HepG2 (cell line): ENCODE measurements around the gene DMXL1. TPM values are rescaled to one million over a fixed set of nuclear protein-coding genes. Genes with fewer than 3 reads are reported as not detected.

Source experiments
- ATAC-seq: fragments of 200-7000 bp; cut with Tn5 transposase; 3 replicates; pipeline ENCODE4 v1.9.1; 2020; ENCODE audit warnings: mild to moderate bottlenecking, moderate library complexity
- BruUV-seq: library from RNA; stranded (reverse); fragments of 400-500 nt; replicated peaks from 2 replicates; lab custom pipeline; 2021; lab: Mats Ljungman, UMichigan
- CTCF ChIA-PET: fragments of 300-600 bp; formaldehyde crosslinking; extraction: SDS; loops from one replicate; lab custom pipeline; 2021; ENCODE audit warnings: low total read pairs, inconsistent platforms, low intra/inter-chr PET ratio; lab: Yijun Ruan, JAX
- POLR2A ChIA-PET: fragments of 350-600 bp; sonication (Branson Sonifier 250); formaldehyde crosslinking; loops from one replicate; lab custom pipeline; 2020; ENCODE audit warnings: antibody characterized with exemption, inconsistent platforms; lab: Yijun Ruan, JAX
- DNase-seq: peaks from one replicate; pipeline ENCODE4 v3.0.0-alpha.2; 2015; ENCODE audit warnings: low spot score
- FAIRE-seq: peaks from 3 replicates; lab custom pipeline; 2011; peaks lifted over from hg19 to GRCh38; lab: Jason Lieb, UNC
- H2AFZ ChIP-seq: one replicate; pipeline ENCODE4 v1.6.1; 2011; ENCODE audit warnings: low read length, inconsistent platforms
- H3K27ac ChIP-seq: fragments of 300-600 bp; 3 replicates; pipeline ENCODE4 v1.8.0; 2011; ENCODE audit warnings: mixed run types, mild to moderate bottlenecking, mixed read lengths, low read length, inconsistent platforms; ENCODE audit not compliant: insufficient read depth; ENCODE audit errors: extremely low read length
- H3K27me3 ChIP-seq, 2 experiments: fragments of 200-600 bp in 1 of 2; 2 replicates in 1 of 2; 3 replicates in 1 of 2; pipeline versions ENCODE4 v1.6.0 to v1.8.0; 2011; ENCODE audit warnings: low read length in 2 of 2, mild to moderate bottlenecking in 2 of 2, moderate library complexity in 2 of 2, inconsistent platforms in 1 of 2; ENCODE audit not compliant: insufficient read depth in 2 of 2, control insufficient read depth in 1 of 2
- H3K36me3 ChIP-seq, 2 experiments: fragments of 200-600 bp in 1 of 2; replicated peaks in 1 of 2; 2 replicates in 1 of 2; 3 replicates in 1 of 2; pipeline versions ENCODE4 v1.5.1 to v1.8.0; 2011; ENCODE audit warnings: low read length in 2 of 2, inconsistent platforms in 1 of 2; ENCODE audit not compliant: insufficient read depth in 2 of 2, control insufficient read depth in 1 of 2
- H3K4me1 ChIP-seq: 2 replicates; pipeline ENCODE4 v1.5.1; 2012; ENCODE audit warnings: low read length, inconsistent platforms; ENCODE audit not compliant: insufficient read depth
- H3K4me2 ChIP-seq: 2 replicates; pipeline ENCODE4 v1.6.0; 2011; ENCODE audit warnings: low read depth, low read length, inconsistent platforms
- H3K4me3 ChIP-seq, 3 experiments: fragments of 200-600 bp in 1 of 3; sonication (generic), shearing (Covaris generic) in 1 of 3; replicated peaks in 1 of 3; 2 replicates each; pipeline ENCODE4 v1.5.1; 2011 to 2016; ENCODE audit warnings: low read length in 3 of 3, inconsistent platforms in 2 of 3, low read depth in 2 of 3, mild to moderate bottlenecking in 2 of 3, control low read depth in 1 of 3, mixed read lengths in 1 of 3; ENCODE audit not compliant: insufficient read depth in 1 of 3
- H3K79me2 ChIP-seq: one replicate; pipeline ENCODE4 v1.6.1; 2011; ENCODE audit warnings: low read length, inconsistent platforms; ENCODE audit not compliant: insufficient read depth
- H3K9ac ChIP-seq: 2 replicates; pipeline ENCODE4 v1.6.0; 2011; ENCODE audit warnings: mild to moderate bottlenecking, low read depth, low read length, inconsistent platforms; ENCODE audit not compliant: insufficient read depth
- H3K9me3 ChIP-seq: 2 replicates; pipeline ENCODE4 v1.5.1; 2012; ENCODE audit warnings: mild to moderate bottlenecking, low read length
- H4K20me1 ChIP-seq: 2 replicates; pipeline ENCODE4 v1.6.0; 2011; ENCODE audit warnings: inconsistent platforms, mild to moderate bottlenecking, low read length, moderate library complexity; ENCODE audit not compliant: insufficient read depth
- ATF7 ChIP-seq, 2 experiments: fragments of 450-650 bp in 1 of 2; sonication (generic) in 1 of 2; formaldehyde crosslinking in 1 of 2; IDR thresholded peaks; 2 replicates each; pipeline versions ENCODE4 v1.4.0 to v1.6.1; 2016 to 2020; ENCODE audit warnings: antibody characterized with exemption in 1 of 2, mild to moderate bottlenecking in 1 of 2, missing genetic modification reagents in 1 of 2
- DPF2 ChIP-seq: sonication (generic); formaldehyde crosslinking; IDR thresholded peaks from 2 replicates; pipeline ENCODE4 v1.4.0; 2020; ENCODE audit warnings: mild to moderate bottlenecking, low read depth, missing genetic modification reagents, borderline replicate concordance
- EZH2 ChIP-seq: conservative IDR thresholded peaks from 2 replicates; pipeline ENCODE4 v1.6.1; 2012; ENCODE audit warnings: mild to moderate bottlenecking, low read depth, low read length, moderate library complexity
- IKZF1 ChIP-seq: fragments of 450-650 bp; IDR thresholded peaks from 2 replicates; pipeline ENCODE4 v1.7.1; 2016
- NR0B2 ChIP-seq: sonication (generic); formaldehyde crosslinking; IDR thresholded peaks from 2 replicates; pipeline ENCODE4 v1.4.0; 2020; ENCODE audit warnings: mild to moderate bottlenecking, missing genetic modification reagents
- ZNF232 ChIP-seq: sonication (generic); formaldehyde crosslinking; IDR thresholded peaks from 2 replicates; pipeline ENCODE4 v1.4.0; 2020; ENCODE audit warnings: missing genetic modification reagents, borderline replicate concordance
- ZNF563 ChIP-seq: sonication (generic); formaldehyde crosslinking; IDR thresholded peaks from 2 replicates; pipeline ENCODE4 v1.8.0; 2022; ENCODE audit warnings: mild to moderate bottlenecking, moderate library complexity, missing genetic modification reagents
- ZNF589 ChIP-seq: sonication (generic); formaldehyde crosslinking; conservative IDR thresholded peaks from 2 replicates; pipeline ENCODE4 v1.8.0; 2022; ENCODE audit warnings: mild to moderate bottlenecking, moderate library complexity, missing genetic modification reagents
- WGBS: methylation state at CpG from one replicate; pipeline ENCODE4 v1.1.6; 2017; ENCODE audit warnings: low lambda C conversion rate; 5-methylcytosine and 5-hydroxymethylcytosine counted together
- in situ Hi-C: cut with HindIII; loops from 2 replicates; pipeline ENCODE4 v1.10.0; 2017; ENCODE audit warnings: low pct_unique_long_range_greater_than_20kb; ENCODE audit not compliant: extremely low pct_ligation_motif_present
- intact Hi-C: fragments of 100-400 bp; cut with micrococcal nuclease; formaldehyde crosslinking; loops from one replicate; pipeline ENCODE4 v1.10.0; 2022; ENCODE audit not compliant: unreplicated experiment
- polyA plus RNA-seq, 8 experiments: library from polyadenylated mRNA; depleted of rRNA in 3 of 8; stranded (reverse) in 7 of 8; unstranded in 1 of 8; fragments of >200 nt; fragmentation: Illumina TruSeq in 4 of 8; extraction: Trizol in 4 of 8; gene quantifications; 2 replicates each; pipeline versions ENCODE4 v1.2.1 to v1.2.3, GENCODE V29; 2011 to 2016; ENCODE audit warnings: low read depth in 4 of 8, missing spikeins in 1 of 8, mixed read lengths in 1 of 8; ENCODE audit not compliant: insufficient read depth in 1 of 8
- total RNA-seq, 5 experiments: library from RNA; depleted of rRNA; stranded (reverse); fragments of >200 nt; fragmentation: Illumina TruSeq; extraction: Trizol; gene quantifications; 2 replicates each; pipeline ENCODE4 v1.2.3, GENCODE V29; 2016; ENCODE audit warnings: low read depth in 1 of 5
- TF ChIP-seq, protein P1 (sequence below): sonication (generic); formaldehyde crosslinking; IDR thresholded peaks from 2 replicates; pipeline ENCODE4 v1.4.0; 2020; ENCODE audit warnings: missing genetic modification reagents, borderline replicate concordance
- TF ChIP-seq, protein P2 (sequence below): IDR thresholded peaks from 2 replicates; pipeline ENCODE4 v1.6.1; 2012; ENCODE audit warnings: inconsistent platforms
- TF ChIP-seq, protein P3 (sequence below): sonication (generic); formaldehyde crosslinking; IDR thresholded peaks from 2 replicates; pipeline ENCODE4 v1.4.0; 2020; ENCODE audit warnings: mild to moderate bottlenecking, missing genetic modification reagents

DMXL1 gene
- total and polyA plus RNA-seq, 2 of the 13 experiments (the other 11 are each of a cell fraction or from before 2014, with no cell fraction given), result 6.9 to 18.6 TPM

DNA sequence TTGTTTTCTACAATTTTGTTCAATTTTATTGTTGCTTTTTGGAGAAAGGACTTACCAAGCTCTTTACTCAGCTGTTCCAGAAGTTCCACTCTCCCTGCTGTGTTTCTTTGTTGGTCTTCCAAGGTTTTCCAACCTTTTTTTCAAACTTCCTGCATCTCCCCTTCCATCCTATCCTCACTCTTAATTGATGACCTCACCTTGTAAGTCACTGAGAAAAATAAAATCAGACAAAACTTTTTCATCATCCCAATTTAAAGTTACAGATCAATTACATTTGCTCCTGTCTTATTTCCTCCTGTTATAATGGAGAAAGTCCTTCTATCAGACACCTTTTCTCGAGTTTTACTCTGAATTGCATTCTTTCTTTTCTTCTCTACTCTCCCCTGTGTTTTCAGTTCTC, 121.1 kb downstream of the DMXL1 start:
- Histone ChIP-seq H3K4me1 (no peaks in the 10 kb centered on the region), H3K9ac (no peak overlapping the region), H3K27me3 (no peaks in the 10 kb centered on the region), H3K27ac (no peak overlapping the region), H4K20me1 (no peaks in the 10 kb centered on the region), H3K79me2 (no peaks in the 10 kb centered on the region), H3K4me2 (no peak overlapping the region), H3K4me3 (no peak overlapping the region), H2AFZ (no peak overlapping the region), H3K9me3 (no peaks in the 10 kb centered on the region), H3K36me3 (peaks cover 0 to 2% of the 10 kb centered on the region in 2 experiments; a peak in 1 of 5 replicates)
- no peak for ATAC-seq
- 62% methylated on average over 1 of the region's 1 CpG for WGBS
- TF ChIP-seq ZNF232 (CRISPR knock-in tag), result no peak
- no peak for TF ChIP-seq IKZF1
- no peak for TF ChIP-seq ZNF563
- TF ChIP-seq, protein P1, sequence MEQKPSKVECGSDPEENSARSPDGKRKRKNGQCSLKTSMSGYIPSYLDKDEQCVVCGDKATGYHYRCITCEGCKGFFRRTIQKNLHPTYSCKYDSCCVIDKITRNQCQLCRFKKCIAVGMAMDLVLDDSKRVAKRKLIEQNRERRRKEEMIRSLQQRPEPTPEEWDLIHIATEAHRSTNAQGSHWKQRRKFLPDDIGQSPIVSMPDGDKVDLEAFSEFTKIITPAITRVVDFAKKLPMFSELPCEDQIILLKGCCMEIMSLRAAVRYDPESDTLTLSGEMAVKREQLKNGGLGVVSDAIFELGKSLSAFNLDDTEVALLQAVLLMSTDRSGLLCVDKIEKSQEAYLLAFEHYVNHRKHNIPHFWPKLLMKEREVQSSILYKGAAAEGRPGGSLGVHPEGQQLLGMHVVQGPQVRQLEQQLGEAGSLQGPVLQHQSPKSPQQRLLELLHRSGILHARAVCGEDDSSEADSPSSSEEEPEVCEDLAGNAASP (CRISPR knock-in tag), result no peak
- TF ChIP-seq ATF7 (IDR thresholded peaks at IDR 0.05), result peak; percentile 83
- no peak for TF ChIP-seq ATF7 (CRISPR knock-in tag; IDR thresholded peaks at IDR 0.05)
- TF ChIP-seq EZH2, result no peak
- TF ChIP-seq ZNF589 (CRISPR knock-in tag), result no peak
- BruUV-seq, result no TSS peak
- DNase-seq, result no peak
- POLR2A ChIA-PET, result no interaction called here
- CTCF ChIA-PET, result no interaction called here
- FAIRE-seq, result no peak
- in situ Hi-C loops (no loop called here), intact Hi-C loops (no loop called here)

DNA sequence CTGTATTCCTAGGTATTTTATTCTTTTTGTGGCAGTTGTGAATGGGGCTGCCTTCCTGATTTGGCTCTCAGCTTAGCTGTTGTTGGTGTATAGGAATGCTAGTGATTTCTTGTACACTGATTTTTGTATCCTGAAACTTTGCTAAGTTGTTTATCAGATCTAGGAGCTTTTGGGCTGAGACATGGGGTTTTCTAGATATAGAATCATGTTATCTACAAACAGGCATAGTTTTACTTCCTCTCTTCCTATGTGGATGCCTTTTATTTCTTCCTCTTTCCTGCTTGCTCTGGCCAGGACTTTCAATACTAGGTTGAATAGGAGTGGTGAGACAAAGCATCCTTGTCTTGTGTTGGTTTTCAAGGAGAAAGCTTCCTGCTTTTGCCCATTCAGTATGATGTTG, 129.9 kb downstream of the DMXL1 start:
- Histone ChIP-seq H3K27ac (no peak overlapping the region), H3K4me1 (no peaks in the 10 kb centered on the region), H3K27me3 (no peaks in the 10 kb centered on the region), H3K9ac (no peak overlapping the region), H3K4me2 (no peak overlapping the region), H3K4me3 (no peak overlapping the region), H3K79me2 (no peaks in the 10 kb centered on the region), H2AFZ (no peak overlapping the region), H4K20me1 (no peaks in the 10 kb centered on the region), H3K36me3 (peaks cover 3 to 16% of the 10 kb centered on the region in 2 experiments; a peak in 4 of 5 replicates), H3K9me3 (no peaks in the 10 kb centered on the region)
- FAIRE-seq (no peak), ATAC-seq (no peak), DNase-seq (no peak)
- POLR2A ChIA-PET, result no interaction called here
- CTCF ChIA-PET, result no interaction called here
- no TSS peak for BruUV-seq
- in situ Hi-C loops (no loop called here), intact Hi-C loops (no loop called here)
- TF ChIP-seq, protein P2, sequence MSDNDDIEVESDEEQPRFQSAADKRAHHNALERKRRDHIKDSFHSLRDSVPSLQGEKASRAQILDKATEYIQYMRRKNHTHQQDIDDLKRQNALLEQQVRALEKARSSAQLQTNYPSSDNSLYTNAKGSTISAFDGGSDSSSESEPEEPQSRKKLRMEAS, result no peak
- no peak for TF ChIP-seq NR0B2 (CRISPR knock-in tag)
- TF ChIP-seq, protein P3, sequence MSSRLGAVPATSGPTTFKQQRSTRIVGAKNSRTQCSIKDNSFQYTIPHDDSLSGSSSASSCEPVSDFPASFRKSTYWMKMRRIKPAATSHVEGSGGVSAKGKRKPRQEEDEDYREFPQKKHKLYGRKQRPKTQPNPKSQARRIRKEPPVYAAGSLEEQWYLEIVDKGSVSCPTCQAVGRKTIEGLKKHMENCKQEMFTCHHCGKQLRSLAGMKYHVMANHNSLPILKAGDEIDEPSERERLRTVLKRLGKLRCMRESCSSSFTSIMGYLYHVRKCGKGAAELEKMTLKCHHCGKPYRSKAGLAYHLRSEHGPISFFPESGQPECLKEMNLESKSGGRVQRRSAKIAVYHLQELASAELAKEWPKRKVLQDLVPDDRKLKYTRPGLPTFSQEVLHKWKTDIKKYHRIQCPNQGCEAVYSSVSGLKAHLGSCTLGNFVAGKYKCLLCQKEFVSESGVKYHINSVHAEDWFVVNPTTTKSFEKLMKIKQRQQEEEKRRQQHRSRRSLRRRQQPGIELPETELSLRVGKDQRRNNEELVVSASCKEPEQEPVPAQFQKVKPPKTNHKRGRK (CRISPR knock-in tag), result no peak
- no peak for TF ChIP-seq DPF2 (CRISPR knock-in tag)
